DMS 273 treated with DMSO at 0.1 percent for 48 hours (cell line): ENCODE measurements around the gene HCN1.
"Not testable (repeated sequence)": the region's sequence is repeated elsewhere in the genome, so short reads cannot be mapped to it uniquely, and the experiment has no call there.

Experiments used
- DNase-seq: peaks from one replicate; lab custom pipeline; 2025; lab: John Stamatoyannopoulos, UW

HCN1 gene

GRCh38 chr5:45617859-45618416 is 78.2 kb downstream of the HCN1 start:
- DNase-seq: no peak

- no peak for DNase-seq
These were observed 86.5 kb downstream of the HCN1 start for GRCh38 chr5:45609661-45610060.

- DNase-seq: no peak
These were observed 92.1 kb downstream of the HCN1 start for GRCh38 chr5:45604092-45604491.

GRCh38 chr5:45601424-45601823 is 94.8 kb downstream of the HCN1 start:
- no peak for DNase-seq

GRCh38 chr5:45596320-45596719 is 99.9 kb downstream of the HCN1 start:
- DNase-seq: no peak

- DNase-seq: not testable (repeated sequence)
These were observed 110.2 kb downstream of the HCN1 start for GRCh38 chr5:45586001-45586400.

- DNase-seq: no peak
These were observed 117.9 kb downstream of the HCN1 start for GRCh38 chr5:45578270-45578669.

GRCh38 chr5:45568813-45569212 is 127.4 kb downstream of the HCN1 start:
- DNase-seq: no peak

GRCh38 chr5:45542421-45542820 is 153.8 kb downstream of the HCN1 start:
- DNase-seq: no peak

GRCh38 chr5:45533663-45534062 is 162.5 kb downstream of the HCN1 start:
- no peak for DNase-seq

- no peak for DNase-seq
These were observed 163.2 kb downstream of the HCN1 start for GRCh38 chr5:45532826-45533624.

- DNase-seq: no peak
These were observed 175.1 kb downstream of the HCN1 start for GRCh38 chr5:45521067-45521466.

GRCh38 chr5:45512521-45512920 is 183.7 kb downstream of the HCN1 start:
- no peak for DNase-seq

- DNase-seq: no peak
These were observed 186.8 kb downstream of the HCN1 start for GRCh38 chr5:45509371-45509770.

- no peak for DNase-seq
These were observed 188.0 kb downstream of the HCN1 start for GRCh38 chr5:45508135-45508534.

GRCh38 chr5:45507178-45507577 is 189.0 kb downstream of the HCN1 start:
- no peak for DNase-seq

- not testable (repeated sequence) for DNase-seq
These were observed 197.2 kb downstream of the HCN1 start for GRCh38 chr5:45499006-45499405.

- no peak for DNase-seq
These were observed 204.8 kb downstream of the HCN1 start for GRCh38 chr5:45491368-45491767.

- DNase-seq: no peak
These were observed 211.4 kb downstream of the HCN1 start for GRCh38 chr5:45484781-45485180.

GRCh38 chr5:45454114-45454513 is 242.1 kb downstream of the HCN1 start:
- DNase-seq: peak; percentile 19

- DNase-seq: not testable (repeated sequence)
These were observed 251.3 kb downstream of the HCN1 start for GRCh38 chr5:45444856-45445255.

GRCh38 chr5:45440466-45440865 is 255.7 kb downstream of the HCN1 start:
- no peak for DNase-seq

GRCh38 chr5:45437752-45438151 is 258.4 kb downstream of the HCN1 start:
- DNase-seq: no peak
